SIG-M5 treated with dmso at 0.1 percent for 504 hours (cell line): Measurements from ENCODE around the gene CDH1.

Source experiments
- DNase-seq: peaks from one replicate; lab custom pipeline; 2025; ENCODE audit not compliant: unreplicated experiment; lab: John Stamatoyannopoulos, UW

CDH1 gene

GRCh38 chr16:68843482-68844210, 106.6 kb downstream of the CDH1 start, which contains the start of gene TANGO6:
TANGO6 (plus strand) TSS chr16:68843531; CDS start chr16:68843618, 87 bp downstream.
- peak; percentile 79 for DNase-seq

- DNase-seq = no peak
Measured at GRCh38 chr16:68844211-68844564, 107.1 kb downstream of the CDH1 start.

DNA sequence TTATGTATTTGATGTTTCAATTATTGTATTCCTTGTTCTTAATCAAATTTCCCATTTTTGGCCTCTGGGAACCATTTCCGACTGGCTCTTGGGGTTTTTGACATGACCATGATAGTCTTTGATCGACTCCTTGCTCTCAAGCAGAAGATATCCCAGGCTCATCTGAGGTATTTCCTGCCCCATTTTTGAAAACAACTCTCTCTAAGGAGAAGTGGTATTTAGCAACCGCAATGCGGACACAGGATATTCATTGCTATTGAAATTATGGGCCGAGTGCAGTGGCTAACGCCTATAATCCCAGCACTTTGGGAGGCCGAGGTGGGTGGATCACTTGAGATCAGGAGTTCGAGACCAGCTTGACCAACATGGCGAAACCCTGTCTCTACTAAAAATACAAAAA, 111.7 kb downstream of the CDH1 start:
- no peak for DNase-seq

GRCh38 chr16:68850481-68850880, 113.4 kb downstream of the CDH1 start:
- no peak for DNase-seq

GRCh38 chr16:68851601-68852000, 114.5 kb downstream of the CDH1 start:
- no peak for DNase-seq

- no peak for DNase-seq
Measured at GRCh38 chr16:68857479-68857878, 120.4 kb downstream of the CDH1 start.

DNA sequence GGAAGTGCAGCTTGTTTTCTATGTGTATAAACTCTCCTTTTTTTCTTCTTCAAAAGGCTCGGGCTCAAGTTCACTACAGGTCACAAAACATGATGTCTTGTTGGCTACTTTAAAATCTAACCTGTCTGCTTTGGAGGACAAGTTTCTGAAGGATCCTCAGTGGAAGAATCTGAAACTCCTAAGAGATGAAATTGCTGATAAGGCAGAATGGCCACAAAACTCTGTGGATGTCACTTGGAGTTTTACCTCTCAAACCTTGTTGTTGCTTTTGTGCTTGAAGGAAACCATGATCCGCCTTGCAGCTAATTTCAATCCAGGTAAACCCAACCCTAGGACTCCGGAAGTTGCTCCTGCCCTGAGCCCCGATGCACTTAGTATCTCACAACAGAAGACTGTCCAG, 122.7 kb downstream of the CDH1 start:
- DNase-seq = no peak

- no peak for DNase-seq
Measured at GRCh38 chr16:68860978-68861892, 124.1 kb downstream of the CDH1 start.

- no peak for DNase-seq
Measured at GRCh38 chr16:68866933-68867332, 129.8 kb downstream of the CDH1 start.

GRCh38 chr16:68869492-68870088, 132.5 kb downstream of the CDH1 start:
- no peak for DNase-seq

DNA sequence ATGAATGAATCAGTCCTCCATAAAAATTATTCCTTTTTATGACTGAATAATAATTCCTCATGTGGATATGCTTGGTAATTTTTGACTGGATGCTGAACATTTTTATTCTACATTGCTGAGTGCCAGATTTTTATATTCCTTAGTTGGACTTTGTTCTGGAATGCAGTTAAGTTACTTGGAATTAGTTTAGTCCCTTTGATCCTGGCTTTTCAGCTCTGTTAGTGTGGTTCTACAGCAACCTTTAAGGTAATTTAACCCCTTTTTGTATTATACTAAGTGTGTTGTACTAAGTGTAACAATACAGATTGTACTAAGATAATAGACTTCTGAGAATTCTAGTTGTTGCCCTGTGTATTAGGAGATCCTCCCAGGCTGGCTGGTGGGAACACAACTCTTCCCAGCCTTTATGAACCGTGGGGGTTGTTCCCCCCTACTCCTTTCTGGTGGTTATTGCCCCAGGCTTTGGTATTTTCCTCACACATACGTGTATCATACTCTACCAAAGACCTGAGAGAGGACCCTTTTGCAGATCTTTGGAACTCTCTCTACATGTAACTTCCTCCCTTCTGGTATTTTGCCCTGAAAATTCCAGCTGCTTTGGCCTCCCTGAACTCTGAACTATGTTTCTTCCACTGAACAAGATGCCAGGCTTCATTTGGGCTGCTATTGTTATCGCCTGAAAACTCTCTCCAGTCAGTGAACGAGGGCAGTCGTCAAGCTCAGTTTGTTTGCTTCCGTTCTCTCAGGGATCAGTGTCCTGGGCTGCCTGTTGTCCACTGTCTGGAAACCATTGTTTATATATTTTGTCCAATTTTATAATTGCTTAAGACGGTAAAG, 136.8 kb downstream of the CDH1 start:
- DNase-seq = no peak

DNA sequence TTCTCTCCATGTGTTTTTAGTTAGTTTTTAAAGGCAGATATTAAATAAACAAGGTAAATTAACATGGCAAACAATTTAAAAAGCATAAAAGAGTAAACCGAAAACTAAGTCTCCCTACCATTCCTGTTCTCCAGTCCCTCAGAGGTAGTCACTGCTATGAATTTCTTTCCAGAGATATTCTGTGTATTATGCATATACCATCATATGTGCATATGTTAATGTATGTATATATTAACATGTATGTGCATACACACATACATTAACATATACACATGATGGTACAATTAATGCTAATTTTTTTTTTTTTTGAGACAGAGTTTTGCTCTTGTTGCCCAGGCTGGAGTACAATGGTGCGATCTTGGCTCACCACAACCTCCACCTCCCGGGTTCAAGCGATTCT, 138.8 kb downstream of the CDH1 start:
- DNase-seq = no peak

- no peak for DNase-seq
Measured at GRCh38 chr16:68883685-68884084, 146.6 kb downstream of the CDH1 start.

GRCh38 chr16:68884401-68884800, 147.3 kb downstream of the CDH1 start:
- DNase-seq = no peak
